K562 (cell line): Measurements from ENCODE around the gene MOG. TPM values are rescaled to one million over a fixed set of nuclear protein-coding genes. Genes with fewer than 3 reads are reported as not detected.

Source experiments
- RAD21 ChIP-seq, 2 experiments: fragments of 250-450 bp in 1 of 2; fragments of 450-650 bp in 1 of 2; sonication (Bioruptor Pico) in 1 of 2; formaldehyde crosslinking in 1 of 2; IDR thresholded peaks in 1 of 2; conservative IDR thresholded peaks in 1 of 2; 2 replicates each; pipeline versions ENCODE4 v1.4.0 to v1.8.0; 2020 to 2022; ENCODE audit warnings: mild to moderate bottlenecking in 2 of 2, moderate library complexity in 1 of 2
- RB1 ChIP-seq: fragments of 450-650 bp; IDR thresholded peaks from 2 replicates; pipeline ENCODE4 v1.6.1; 2017; ENCODE audit warnings: low read depth, mild to moderate bottlenecking
- SIN3A ChIP-seq, 2 experiments: fragments of 150-350 bp in 1 of 2; IDR thresholded peaks; 2 replicates each; pipeline ENCODE4 v1.6.1; 2011 to 2016; ENCODE audit warnings: borderline replicate concordance in 2 of 2, low read depth in 2 of 2, low read length in 2 of 2, mild to moderate bottlenecking in 2 of 2, moderate library complexity in 2 of 2; ENCODE audit not compliant: control insufficient read depth in 1 of 2
- STAG1 ChIP-seq: sonication (generic); formaldehyde crosslinking; IDR thresholded peaks from 2 replicates; pipeline ENCODE4 v1.5.0; 2020; ENCODE audit warnings: missing genetic modification reagents, borderline replicate concordance
- ZNF584 ChIP-seq: fragments of 200-800 bp; sonication (Bioruptor generic); IDR thresholded peaks from 2 replicates; pipeline ENCODE4 v1.6.1; 2016; ENCODE audit warnings: low read depth, mild to moderate bottlenecking, missing genetic modification characterization, missing compliant biosample characterization
- polyA plus RNA-seq, 8 experiments: library from polyadenylated mRNA; depleted of rRNA in 4 of 8; stranded (reverse) in 5 of 8; unstranded in 3 of 8; fragments of >200 nt; fragmentation: Nextera tagmentation in 2 of 8; fragmentation: Illumina TruSeq in 1 of 8; extraction: Ambion mirVana in 2 of 8; extraction: Trizol in 1 of 8; gene quantifications; 2 replicates each; pipeline versions ENCODE4 v1.2.1 to v1.2.3, GENCODE V29; 2011 to 2014; ENCODE audit warnings: inconsistent platforms in 1 of 8, missing spikeins in 1 of 8
- total RNA-seq, 7 experiments: library from RNA; depleted of rRNA in 6 of 7; stranded (reverse); fragments of >200 nt in 6 of 7; fragmentation: Illumina TruSeq in 2 of 7; extraction: Trizol in 2 of 7; gene quantifications; 2 replicates each; pipeline versions ENCODE4 v1.2.1 to v1.2.3, GENCODE V29; 2011 to 2021; ENCODE audit warnings: low replicate concordance in 1 of 7
- TF ChIP-seq, protein P1 (sequence below), 2 experiments: fragments of 450-650 bp; formaldehyde crosslinking in 1 of 2; IDR thresholded peaks; 2 replicates each; pipeline versions ENCODE4 v1.4.0 to v1.6.1; 2014 to 2020; ENCODE audit warnings: mild to moderate bottlenecking in 2 of 2, borderline replicate concordance in 1 of 2, low read depth in 1 of 2
- TF ChIP-seq, protein P2 (sequence below): fragments of 200-800 bp; sonication (Bioruptor generic); IDR thresholded peaks from 2 replicates; pipeline ENCODE4 v1.6.1; 2017; ENCODE audit warnings: missing genetic modification characterization, missing compliant biosample characterization
- TF ChIP-seq, protein P3 (sequence below): sonication (generic); formaldehyde crosslinking; IDR thresholded peaks from 2 replicates; pipeline ENCODE4 v1.8.0; 2023; ENCODE audit warnings: missing genetic modification reagents, mild to moderate bottlenecking, borderline replicate concordance

MOG gene
- total and polyA plus RNA-seq, 9 of the 15 experiments (the other 6 are each of a cell fraction or from before 2014, with no cell fraction given), result not detected

DNA sequence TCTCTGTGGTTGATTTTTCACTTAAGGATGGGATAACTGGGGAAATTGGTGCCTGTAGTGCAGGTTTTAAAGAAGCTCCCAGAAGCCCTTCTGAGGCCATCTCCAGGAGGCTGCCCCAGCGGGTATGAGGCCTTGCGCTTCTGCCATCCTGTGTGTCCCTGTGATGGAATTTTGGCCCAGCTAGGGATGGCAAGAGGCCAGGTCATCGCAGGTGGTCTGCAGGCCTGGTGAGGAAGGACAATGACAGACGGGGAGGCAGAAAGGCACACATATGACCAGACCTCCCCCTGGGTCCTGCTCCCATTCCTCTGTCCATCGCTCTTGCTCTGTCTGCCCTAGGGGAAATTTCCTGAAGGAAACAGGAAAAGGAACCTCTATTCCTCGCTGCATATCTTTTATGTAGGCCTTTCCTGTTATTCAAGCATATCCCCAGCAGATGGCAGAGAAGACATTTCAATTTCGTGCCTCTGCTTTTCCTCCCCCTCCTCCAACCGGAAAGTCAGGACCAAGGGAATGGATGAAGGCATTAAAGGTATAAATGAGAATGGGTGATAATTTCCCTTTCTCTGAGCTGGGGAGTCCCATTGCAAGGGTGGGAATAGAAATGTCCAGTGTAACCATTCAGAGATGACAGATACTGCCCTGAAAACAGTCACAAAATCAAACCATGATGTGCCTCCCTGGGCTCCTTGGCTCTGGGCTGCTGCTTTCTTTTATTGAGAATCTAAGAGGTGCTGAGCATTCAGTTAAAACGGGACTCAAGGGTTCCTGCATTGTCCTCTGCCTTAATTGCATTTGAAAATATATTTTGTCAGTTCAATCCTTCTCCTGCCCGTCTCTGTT is 48.7 kb downstream of the MOG start (continued):
- TF ChIP-seq, protein P1, sequence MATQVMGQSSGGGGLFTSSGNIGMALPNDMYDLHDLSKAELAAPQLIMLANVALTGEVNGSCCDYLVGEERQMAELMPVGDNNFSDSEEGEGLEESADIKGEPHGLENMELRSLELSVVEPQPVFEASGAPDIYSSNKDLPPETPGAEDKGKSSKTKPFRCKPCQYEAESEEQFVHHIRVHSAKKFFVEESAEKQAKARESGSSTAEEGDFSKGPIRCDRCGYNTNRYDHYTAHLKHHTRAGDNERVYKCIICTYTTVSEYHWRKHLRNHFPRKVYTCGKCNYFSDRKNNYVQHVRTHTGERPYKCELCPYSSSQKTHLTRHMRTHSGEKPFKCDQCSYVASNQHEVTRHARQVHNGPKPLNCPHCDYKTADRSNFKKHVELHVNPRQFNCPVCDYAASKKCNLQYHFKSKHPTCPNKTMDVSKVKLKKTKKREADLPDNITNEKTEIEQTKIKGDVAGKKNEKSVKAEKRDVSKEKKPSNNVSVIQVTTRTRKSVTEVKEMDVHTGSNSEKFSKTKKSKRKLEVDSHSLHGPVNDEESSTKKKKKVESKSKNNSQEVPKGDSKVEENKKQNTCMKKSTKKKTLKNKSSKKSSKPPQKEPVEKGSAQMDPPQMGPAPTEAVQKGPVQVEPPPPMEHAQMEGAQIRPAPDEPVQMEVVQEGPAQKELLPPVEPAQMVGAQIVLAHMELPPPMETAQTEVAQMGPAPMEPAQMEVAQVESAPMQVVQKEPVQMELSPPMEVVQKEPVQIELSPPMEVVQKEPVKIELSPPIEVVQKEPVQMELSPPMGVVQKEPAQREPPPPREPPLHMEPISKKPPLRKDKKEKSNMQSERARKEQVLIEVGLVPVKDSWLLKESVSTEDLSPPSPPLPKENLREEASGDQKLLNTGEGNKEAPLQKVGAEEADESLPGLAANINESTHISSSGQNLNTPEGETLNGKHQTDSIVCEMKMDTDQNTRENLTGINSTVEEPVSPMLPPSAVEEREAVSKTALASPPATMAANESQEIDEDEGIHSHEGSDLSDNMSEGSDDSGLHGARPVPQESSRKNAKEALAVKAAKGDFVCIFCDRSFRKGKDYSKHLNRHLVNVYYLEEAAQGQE (IDR thresholded peaks at IDR 0.05; ENCODE audit: borderline replicate concordance), result peak; percentile 78; the same call in 1 of the 2 replicates
- TF ChIP-seq, protein P1 (CRISPR knock-in tag; IDR thresholded peaks at IDR 0.05; ENCODE audit: low read depth), result no peak
- TF ChIP-seq ZNF584 (CRISPR knock-in tag), result no peak
- peak; percentile 93 for TF ChIP-seq RAD21 (CRISPR knock-in tag; conservative IDR thresholded peaks at IDR 0.05 in 1 of 2, IDR thresholded peaks at IDR 0.05 in 1 of 2)
- peak; percentile 57; the same call in 1 of the 2 replicates for TF ChIP-seq STAG1 (CRISPR knock-in tag)
- TF ChIP-seq RB1, result 0 out of 2 replicates have a peak, but pooled peaks have one; percentile 25
- no peak for TF ChIP-seq SIN3A (IDR thresholded peaks at IDR 0.05; ENCODE audit: borderline replicate concordance in 2 of 2, control insufficient read depth in 1 of 2, low read depth in 2 of 2, low read length in 2 of 2)
- TF ChIP-seq, protein P2, sequence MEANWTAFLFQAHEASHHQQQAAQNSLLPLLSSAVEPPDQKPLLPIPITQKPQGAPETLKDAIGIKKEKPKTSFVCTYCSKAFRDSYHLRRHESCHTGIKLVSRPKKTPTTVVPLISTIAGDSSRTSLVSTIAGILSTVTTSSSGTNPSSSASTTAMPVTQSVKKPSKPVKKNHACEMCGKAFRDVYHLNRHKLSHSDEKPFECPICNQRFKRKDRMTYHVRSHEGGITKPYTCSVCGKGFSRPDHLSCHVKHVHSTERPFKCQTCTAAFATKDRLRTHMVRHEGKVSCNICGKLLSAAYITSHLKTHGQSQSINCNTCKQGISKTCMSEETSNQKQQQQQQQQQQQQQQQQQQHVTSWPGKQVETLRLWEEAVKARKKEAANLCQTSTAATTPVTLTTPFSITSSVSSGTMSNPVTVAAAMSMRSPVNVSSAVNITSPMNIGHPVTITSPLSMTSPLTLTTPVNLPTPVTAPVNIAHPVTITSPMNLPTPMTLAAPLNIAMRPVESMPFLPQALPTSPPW (CRISPR knock-in tag), result peak; percentile 47
- TF ChIP-seq, protein P3, sequence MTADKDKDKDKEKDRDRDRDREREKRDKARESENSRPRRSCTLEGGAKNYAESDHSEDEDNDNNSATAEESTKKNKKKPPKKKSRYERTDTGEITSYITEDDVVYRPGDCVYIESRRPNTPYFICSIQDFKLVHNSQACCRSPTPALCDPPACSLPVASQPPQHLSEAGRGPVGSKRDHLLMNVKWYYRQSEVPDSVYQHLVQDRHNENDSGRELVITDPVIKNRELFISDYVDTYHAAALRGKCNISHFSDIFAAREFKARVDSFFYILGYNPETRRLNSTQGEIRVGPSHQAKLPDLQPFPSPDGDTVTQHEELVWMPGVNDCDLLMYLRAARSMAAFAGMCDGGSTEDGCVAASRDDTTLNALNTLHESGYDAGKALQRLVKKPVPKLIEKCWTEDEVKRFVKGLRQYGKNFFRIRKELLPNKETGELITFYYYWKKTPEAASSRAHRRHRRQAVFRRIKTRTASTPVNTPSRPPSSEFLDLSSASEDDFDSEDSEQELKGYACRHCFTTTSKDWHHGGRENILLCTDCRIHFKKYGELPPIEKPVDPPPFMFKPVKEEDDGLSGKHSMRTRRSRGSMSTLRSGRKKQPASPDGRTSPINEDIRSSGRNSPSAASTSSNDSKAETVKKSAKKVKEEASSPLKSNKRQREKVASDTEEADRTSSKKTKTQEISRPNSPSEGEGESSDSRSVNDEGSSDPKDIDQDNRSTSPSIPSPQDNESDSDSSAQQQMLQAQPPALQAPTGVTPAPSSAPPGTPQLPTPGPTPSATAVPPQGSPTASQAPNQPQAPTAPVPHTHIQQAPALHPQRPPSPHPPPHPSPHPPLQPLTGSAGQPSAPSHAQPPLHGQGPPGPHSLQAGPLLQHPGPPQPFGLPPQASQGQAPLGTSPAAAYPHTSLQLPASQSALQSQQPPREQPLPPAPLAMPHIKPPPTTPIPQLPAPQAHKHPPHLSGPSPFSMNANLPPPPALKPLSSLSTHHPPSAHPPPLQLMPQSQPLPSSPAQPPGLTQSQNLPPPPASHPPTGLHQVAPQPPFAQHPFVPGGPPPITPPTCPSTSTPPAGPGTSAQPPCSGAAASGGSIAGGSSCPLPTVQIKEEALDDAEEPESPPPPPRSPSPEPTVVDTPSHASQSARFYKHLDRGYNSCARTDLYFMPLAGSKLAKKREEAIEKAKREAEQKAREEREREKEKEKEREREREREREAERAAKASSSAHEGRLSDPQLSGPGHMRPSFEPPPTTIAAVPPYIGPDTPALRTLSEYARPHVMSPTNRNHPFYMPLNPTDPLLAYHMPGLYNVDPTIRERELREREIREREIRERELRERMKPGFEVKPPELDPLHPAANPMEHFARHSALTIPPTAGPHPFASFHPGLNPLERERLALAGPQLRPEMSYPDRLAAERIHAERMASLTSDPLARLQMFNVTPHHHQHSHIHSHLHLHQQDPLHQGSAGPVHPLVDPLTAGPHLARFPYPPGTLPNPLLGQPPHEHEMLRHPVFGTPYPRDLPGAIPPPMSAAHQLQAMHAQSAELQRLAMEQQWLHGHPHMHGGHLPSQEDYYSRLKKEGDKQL (CRISPR knock-in tag), result 0 out of 2 replicates have a peak, but pooled peaks have one; percentile 20
